ENCODE data around the gene ZNF414.

Gene ZNF414

DNA sequence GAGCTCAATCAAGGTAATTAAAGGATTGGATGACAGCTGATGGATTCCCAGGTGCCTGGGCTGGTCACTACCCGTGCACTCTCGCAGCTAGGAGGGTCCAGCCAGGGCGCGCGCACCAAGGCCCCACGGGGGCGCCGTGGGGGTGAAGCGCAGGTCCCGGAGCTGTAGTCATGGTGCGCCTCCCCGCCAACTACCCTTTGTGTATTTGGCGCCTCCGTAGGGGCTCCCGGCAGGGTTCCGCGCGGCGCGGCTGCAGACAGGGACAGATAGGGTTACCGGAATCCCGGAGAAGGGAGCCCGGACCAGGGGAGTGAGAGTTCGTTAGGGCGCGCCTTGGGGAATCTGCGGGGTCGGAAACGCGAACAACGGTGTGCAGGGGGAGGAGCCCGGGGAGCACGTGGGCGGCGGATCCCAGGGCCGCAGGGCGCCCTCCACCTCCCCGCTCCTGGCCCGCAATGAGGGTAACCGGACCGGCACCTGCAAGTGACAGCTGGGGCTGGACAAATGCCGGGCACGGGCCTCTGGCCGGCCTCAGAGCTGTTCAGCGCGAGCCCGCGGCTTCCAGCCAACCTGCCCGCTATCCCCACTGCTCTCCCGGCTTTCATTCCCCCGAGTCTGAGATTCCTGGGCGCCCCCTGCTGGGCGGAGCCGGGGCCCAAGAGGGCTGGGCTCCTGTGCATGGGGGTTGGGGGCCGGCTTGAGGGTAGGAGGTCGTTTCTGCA, 8.1 kb downstream of the ZNF414 start (continued):
- TF ChIP-seq PATZ1 (tag by site-specific recombination; IDR thresholded peaks at IDR 0.05): peak; percentile 96
- peak; percentile 84; the same call in 1 of the 2 replicates for TF ChIP-seq ZNF561 (tag by site-specific recombination; IDR thresholded peaks at IDR 0.05; ENCODE audit: borderline replicate concordance)
- TF ChIP-seq BCL11B (tag by site-specific recombination; IDR thresholded peaks at IDR 0.05; ENCODE audit: low read depth): peak; percentile 72; the same call in 1 of the 2 replicates
- TF ChIP-seq KLF9 (tag by site-specific recombination; IDR thresholded peaks at IDR 0.05; ENCODE audit: low read depth): peak; percentile 51; the same call in 1 of the 2 replicates
- peak; percentile 74; the same call in 1 of the 2 replicates for TF ChIP-seq ZNF501 (tag by site-specific recombination; IDR thresholded peaks at IDR 0.05)
- no peak; the same call in 1 of the 2 replicates for TF ChIP-seq KLF1 (tag by site-specific recombination; IDR thresholded peaks at IDR 0.05)
- TF ChIP-seq, protein P1, sequence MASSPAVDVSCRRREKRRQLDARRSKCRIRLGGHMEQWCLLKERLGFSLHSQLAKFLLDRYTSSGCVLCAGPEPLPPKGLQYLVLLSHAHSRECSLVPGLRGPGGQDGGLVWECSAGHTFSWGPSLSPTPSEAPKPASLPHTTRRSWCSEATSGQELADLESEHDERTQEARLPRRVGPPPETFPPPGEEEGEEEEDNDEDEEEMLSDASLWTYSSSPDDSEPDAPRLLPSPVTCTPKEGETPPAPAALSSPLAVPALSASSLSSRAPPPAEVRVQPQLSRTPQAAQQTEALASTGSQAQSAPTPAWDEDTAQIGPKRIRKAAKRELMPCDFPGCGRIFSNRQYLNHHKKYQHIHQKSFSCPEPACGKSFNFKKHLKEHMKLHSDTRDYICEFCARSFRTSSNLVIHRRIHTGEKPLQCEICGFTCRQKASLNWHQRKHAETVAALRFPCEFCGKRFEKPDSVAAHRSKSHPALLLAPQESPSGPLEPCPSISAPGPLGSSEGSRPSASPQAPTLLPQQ (tag by site-specific recombination; IDR thresholded peaks at IDR 0.05): peak; percentile 63; the same call in 1 of the 2 replicates
- TF ChIP-seq KLF8 (tag by site-specific recombination; IDR thresholded peaks at IDR 0.05): peak; percentile 63; the same call in 1 of the 2 replicates
- TF ChIP-seq ZNF792 (tag by site-specific recombination; IDR thresholded peaks at IDR 0.05): 0 out of 2 replicates have a peak, but pooled peaks have one; percentile 44
- TF ChIP-seq, protein P2, sequence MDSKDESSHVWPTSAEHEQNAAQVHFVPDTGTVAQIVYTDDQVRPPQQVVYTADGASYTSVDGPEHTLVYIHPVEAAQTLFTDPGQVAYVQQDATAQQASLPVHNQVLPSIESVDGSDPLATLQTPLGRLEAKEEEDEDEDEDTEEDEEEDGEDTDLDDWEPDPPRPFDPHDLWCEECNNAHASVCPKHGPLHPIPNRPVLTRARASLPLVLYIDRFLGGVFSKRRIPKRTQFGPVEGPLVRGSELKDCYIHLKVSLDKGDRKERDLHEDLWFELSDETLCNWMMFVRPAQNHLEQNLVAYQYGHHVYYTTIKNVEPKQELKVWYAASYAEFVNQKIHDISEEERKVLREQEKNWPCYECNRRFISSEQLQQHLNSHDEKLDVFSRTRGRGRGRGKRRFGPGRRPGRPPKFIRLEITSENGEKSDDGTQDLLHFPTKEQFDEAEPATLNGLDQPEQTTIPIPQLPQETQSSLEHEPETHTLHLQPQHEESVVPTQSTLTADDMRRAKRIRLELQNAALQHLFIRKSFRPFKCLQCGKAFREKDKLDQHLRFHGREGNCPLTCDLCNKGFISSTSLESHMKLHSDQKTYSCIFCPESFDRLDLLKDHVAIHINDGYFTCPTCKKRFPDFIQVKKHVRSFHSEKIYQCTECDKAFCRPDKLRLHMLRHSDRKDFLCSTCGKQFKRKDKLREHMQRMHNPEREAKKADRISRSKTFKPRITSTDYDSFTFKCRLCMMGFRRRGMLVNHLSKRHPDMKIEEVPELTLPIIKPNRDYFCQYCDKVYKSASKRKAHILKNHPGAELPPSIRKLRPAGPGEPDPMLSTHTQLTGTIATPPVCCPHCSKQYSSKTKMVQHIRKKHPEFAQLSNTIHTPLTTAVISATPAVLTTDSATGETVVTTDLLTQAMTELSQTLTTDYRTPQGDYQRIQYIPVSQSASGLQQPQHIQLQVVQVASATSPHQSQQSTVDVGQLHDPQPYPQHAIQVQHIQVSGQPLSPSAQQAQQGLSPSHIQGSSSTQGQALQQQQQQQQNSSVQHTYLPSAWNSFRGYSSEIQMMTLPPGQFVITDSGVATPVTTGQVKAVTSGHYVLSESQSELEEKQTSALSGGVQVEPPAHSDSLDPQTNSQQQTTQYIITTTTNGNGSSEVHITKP (tag by site-specific recombination; IDR thresholded peaks at IDR 0.05): peak; percentile 96
- TF ChIP-seq ZSCAN18 (tag by site-specific recombination; IDR thresholded peaks at IDR 0.05): 0 out of 2 replicates have a peak, but pooled peaks have one; percentile 33
- peak; percentile 77 for TF ChIP-seq ZFHX2 (tag by site-specific recombination; conservative IDR thresholded peaks at IDR 0.05)
- no peak for TF ChIP-seq ZFP41 (tag by site-specific recombination; IDR thresholded peaks at IDR 0.05; ENCODE audit: borderline replicate concordance)
- no peak for TF ChIP-seq ATF2 (tag by site-specific recombination; IDR thresholded peaks at IDR 0.05; ENCODE audit: low read depth)
- peak; percentile 78 for TF ChIP-seq ZBTB17 (tag by site-specific recombination; IDR thresholded peaks at IDR 0.05)
- TF ChIP-seq ZNF596 (tag by site-specific recombination; IDR thresholded peaks at IDR 0.05): no peak
- TF ChIP-seq ZNF544 (tag by site-specific recombination; IDR thresholded peaks at IDR 0.05): no peak
- TF ChIP-seq ZNF660 (tag by site-specific recombination; IDR thresholded peaks at IDR 0.05): 0 out of 2 replicates have a peak, but pooled peaks have one; percentile 50
- TF ChIP-seq ZNF555 (tag by site-specific recombination; conservative IDR thresholded peaks at IDR 0.05): no peak
- TF ChIP-seq, protein P3, sequence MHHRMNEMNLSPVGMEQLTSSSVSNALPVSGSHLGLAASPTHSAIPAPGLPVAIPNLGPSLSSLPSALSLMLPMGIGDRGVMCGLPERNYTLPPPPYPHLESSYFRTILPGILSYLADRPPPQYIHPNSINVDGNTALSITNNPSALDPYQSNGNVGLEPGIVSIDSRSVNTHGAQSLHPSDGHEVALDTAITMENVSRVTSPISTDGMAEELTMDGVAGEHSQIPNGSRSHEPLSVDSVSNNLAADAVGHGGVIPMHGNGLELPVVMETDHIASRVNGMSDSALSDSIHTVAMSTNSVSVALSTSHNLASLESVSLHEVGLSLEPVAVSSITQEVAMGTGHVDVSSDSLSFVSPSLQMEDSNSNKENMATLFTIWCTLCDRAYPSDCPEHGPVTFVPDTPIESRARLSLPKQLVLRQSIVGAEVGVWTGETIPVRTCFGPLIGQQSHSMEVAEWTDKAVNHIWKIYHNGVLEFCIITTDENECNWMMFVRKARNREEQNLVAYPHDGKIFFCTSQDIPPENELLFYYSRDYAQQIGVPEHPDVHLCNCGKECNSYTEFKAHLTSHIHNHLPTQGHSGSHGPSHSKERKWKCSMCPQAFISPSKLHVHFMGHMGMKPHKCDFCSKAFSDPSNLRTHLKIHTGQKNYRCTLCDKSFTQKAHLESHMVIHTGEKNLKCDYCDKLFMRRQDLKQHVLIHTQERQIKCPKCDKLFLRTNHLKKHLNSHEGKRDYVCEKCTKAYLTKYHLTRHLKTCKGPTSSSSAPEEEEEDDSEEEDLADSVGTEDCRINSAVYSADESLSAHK (tag by site-specific recombination; IDR thresholded peaks at IDR 0.05): 0 out of 2 replicates have a peak, but pooled peaks have one; percentile 19
- TF ChIP-seq, protein P4, sequence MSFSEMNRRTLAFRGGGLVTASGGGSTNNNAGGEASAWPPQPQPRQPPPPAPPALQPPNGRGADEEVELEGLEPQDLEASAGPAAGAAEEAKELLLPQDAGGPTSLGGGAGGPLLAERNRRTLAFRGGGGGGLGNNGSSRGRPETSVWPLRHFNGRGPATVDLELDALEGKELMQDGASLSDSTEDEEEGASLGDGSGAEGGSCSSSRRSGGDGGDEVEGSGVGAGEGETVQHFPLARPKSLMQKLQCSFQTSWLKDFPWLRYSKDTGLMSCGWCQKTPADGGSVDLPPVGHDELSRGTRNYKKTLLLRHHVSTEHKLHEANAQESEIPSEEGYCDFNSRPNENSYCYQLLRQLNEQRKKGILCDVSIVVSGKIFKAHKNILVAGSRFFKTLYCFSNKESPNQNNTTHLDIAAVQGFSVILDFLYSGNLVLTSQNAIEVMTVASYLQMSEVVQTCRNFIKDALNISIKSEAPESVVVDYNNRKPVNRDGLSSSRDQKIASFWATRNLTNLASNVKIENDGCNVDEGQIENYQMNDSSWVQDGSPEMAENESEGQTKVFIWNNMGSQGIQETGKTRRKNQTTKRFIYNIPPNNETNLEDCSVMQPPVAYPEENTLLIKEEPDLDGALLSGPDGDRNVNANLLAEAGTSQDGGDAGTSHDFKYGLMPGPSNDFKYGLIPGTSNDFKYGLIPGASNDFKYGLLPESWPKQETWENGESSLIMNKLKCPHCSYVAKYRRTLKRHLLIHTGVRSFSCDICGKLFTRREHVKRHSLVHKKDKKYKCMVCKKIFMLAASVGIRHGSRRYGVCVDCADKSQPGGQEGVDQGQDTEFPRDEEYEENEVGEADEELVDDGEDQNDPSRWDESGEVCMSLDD (tag by site-specific recombination; IDR thresholded peaks at IDR 0.05): 0 out of 2 replicates have a peak, but pooled peaks have one; percentile 31
- no peak for TF ChIP-seq YY1 (tag by site-specific recombination; IDR thresholded peaks at IDR 0.05)
